Measurements from ENCODE around the gene DCLK3. TPM values are rescaled to one million over a fixed set of nuclear protein-coding genes. Genes with fewer than 3 reads are reported as not detected.

DCLK3 gene
- total RNA-seq, 1 experiment from 2014 or later: 1.4 TPM

- H4K91ac ChIP-seq (ENCODE audit: insufficient read length, low read depth, low read length): no peak overlapping the region
- H3K23ac ChIP-seq (ENCODE audit: insufficient read length, low read depth, low read length): no peak overlapping the region
- H3K27me3 ChIP-seq (ENCODE audit: insufficient read depth, low read length): no peaks in the 10 kb centered on the region
- no peak overlapping the region for H2BK12ac ChIP-seq (ENCODE audit: insufficient read length, low read depth, low read length)
- no peak overlapping the region for H2BK5ac ChIP-seq (ENCODE audit: insufficient read length, low read length)
- H2AFZ ChIP-seq (ENCODE audit: low read length): no peak overlapping the region
- H3K4me2 ChIP-seq (ENCODE audit: insufficient read depth, insufficient read length, low read length): no peak overlapping the region
- no peak for TF ChIP-seq CTCF (conservative IDR thresholded peaks at IDR 0.05)
- H2BK15ac ChIP-seq (ENCODE audit: low read depth, low read length): no peak overlapping the region
- no peak overlapping the region for H3K9ac ChIP-seq (ENCODE audit: extremely low read depth, insufficient read length, low read length)
- no peak overlapping the region for H3K14ac ChIP-seq (ENCODE audit: insufficient read depth, low read length)
- no peak overlapping the region for H2AK5ac ChIP-seq (ENCODE audit: insufficient read length, low read length)
- no peak overlapping the region for H3K27ac ChIP-seq (ENCODE audit: insufficient read length, low read depth, low read length)
- Mint-ChIP-seq H3K36me3 (ENCODE audit: insufficient read depth in 1 of 3, low read depth in 3 of 3) (no peaks in the 10 kb centered on the region; a peak in 1 of 7 replicates), H3K4me1 (peaks cover 33 to 41% of the 10 kb centered on the region in 2 experiments), H3K9me3 (no peaks in the 10 kb centered on the region), H3K27ac (no peak overlapping the region), H3K27me3 (ENCODE audit: low read depth) (peaks cover 22% of the 10 kb centered on the region), H3K4me3 (no peak overlapping the region)
- no peak overlapping the region for H4K8ac ChIP-seq (replicated peaks; ENCODE audit: insufficient read length, low read depth, low read length)
- H3K18ac ChIP-seq (ENCODE audit: insufficient read length, low read depth, low read length): no peak overlapping the region
- H3K56ac ChIP-seq (ENCODE audit: insufficient read length, low read depth, low read length): no peak overlapping the region
- DNase-seq: no peak
- H2BK120ac ChIP-seq (ENCODE audit: low read depth, low read length, poor library complexity, severe bottlenecking): no peak overlapping the region
- H3K79me2 ChIP-seq (ENCODE audit: insufficient read depth, low read length): no peaks in the 10 kb centered on the region
- no peaks in the 10 kb centered on the region for H3K9me3 ChIP-seq (ENCODE audit: control insufficient read depth, low read depth, low read length)
- no peak overlapping the region for H3K4ac ChIP-seq (ENCODE audit: low read depth, low read length)
- no peaks in the 10 kb centered on the region; the same call in 1 of the 2 replicates for H3K4me1 ChIP-seq (ENCODE audit: insufficient read depth, low read length)
- no peak overlapping the region for H2BK20ac ChIP-seq (ENCODE audit: low read depth, low read length, poor library complexity, severe bottlenecking)
- no peaks in the 10 kb centered on the region for H4K20me1 ChIP-seq (ENCODE audit: control insufficient read depth, insufficient read depth, insufficient read length)
- H4K5ac ChIP-seq (ENCODE audit: insufficient read length, low read depth, low read length): no peak overlapping the region
- H3K79me1 ChIP-seq (ENCODE audit: insufficient read depth, low read depth, low read length, poor library complexity, severe bottlenecking): no peaks in the 10 kb centered on the region
- H3T11ph ChIP-seq (ENCODE audit: low read length): no peak overlapping the region
- no peaks in the 10 kb centered on the region for H3K23me2 ChIP-seq (ENCODE audit: insufficient read length, low read depth, low read length, poor library complexity, severe bottlenecking)
Measured at GRCh38 chr3:36771931-36772330, 7.6 kb upstream of the DCLK3 start.

Data from H9 (cell line).